GM21723 (cell line): Measurements from ENCODE around the gene MDN1.
A peak's percentile ranks its signal among the peaks of the same experiment; 100 is the strongest.
"Not testable (repeated sequence)": the region's sequence is repeated elsewhere in the genome, so short reads cannot be mapped to it uniquely, and the experiment has no call there.

Source experiments
- ATAC-seq: cut with Tn5 transposase; IDR thresholded peaks from one replicate; pipeline ENCODE4 v1.9.1; 2021; ENCODE audit warnings: mild to moderate bottlenecking, moderate library complexity; ENCODE audit not compliant: unreplicated experiment

The MDN1 gene

DNA sequence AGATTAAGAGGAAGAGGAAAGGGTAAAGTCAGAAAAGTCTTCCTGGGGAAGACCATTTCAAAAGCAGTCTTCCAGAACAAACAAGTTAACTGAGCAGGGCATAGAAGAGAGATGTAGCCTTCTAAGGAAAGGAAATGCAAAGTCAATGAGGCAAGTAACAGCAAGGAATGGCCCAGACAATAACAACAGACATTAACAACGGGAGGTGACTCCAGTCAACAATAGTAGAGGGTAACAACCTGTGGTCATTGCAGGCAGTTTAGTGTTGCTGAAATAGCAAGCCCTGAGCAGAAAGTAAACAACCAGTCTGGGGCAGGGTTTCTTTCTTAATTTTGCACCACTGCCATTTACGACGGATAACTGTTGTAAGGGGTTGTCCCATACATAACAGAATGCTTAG is 2.1 kb downstream of the MDN1 start:
- no peak for ATAC-seq

DNA sequence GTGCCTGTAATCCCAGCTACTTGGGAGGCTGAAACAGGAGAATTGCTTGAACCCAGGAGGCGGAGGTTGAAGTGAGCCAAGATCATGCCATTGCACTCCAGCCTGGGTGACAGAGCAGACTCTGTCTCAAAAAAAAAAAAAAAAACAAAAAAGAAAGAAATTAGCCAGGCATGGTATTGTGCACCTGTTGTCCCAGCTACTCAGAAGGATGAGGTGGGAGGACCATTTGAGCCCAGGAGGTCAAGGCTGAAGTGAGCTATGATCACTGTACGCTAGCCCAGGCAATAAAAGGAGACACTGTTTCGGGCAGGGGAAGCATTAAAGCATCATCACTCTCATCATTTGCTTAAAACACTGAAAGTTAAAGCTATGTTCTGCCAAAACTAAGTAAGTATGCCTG is 6.2 kb downstream of the MDN1 start:
- not testable (repeated sequence) for ATAC-seq

DNA sequence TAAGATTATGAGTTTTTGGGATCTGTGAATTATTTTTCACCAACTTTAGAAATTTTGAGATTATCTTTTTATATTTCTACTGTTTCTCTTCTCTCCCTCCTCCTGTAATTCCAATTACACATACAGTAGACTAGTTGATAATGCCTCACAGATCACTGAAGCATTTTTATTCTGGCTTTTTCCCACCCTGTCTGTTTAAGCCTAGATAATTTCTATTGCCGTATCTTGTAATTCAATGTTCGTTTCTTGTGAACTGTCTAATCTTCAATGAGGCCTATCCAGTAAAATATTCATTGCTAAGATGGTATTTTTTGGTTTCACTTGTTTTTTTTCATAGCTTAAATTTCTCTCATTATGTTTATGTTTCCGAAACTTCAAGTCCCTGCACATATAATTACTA is 12.0 kb downstream of the MDN1 start:
- no peak for ATAC-seq

- ATAC-seq, result no peak
These were observed 13.7 kb downstream of the MDN1 start for GRCh38 chr6:89805814-89806371.

GRCh38 chr6:89803271-89803670 is 16.3 kb downstream of the MDN1 start:
- ATAC-seq, result no peak

GRCh38 chr6:89799756-89800155 is 19.8 kb downstream of the MDN1 start:
- ATAC-seq, result no peak

DNA sequence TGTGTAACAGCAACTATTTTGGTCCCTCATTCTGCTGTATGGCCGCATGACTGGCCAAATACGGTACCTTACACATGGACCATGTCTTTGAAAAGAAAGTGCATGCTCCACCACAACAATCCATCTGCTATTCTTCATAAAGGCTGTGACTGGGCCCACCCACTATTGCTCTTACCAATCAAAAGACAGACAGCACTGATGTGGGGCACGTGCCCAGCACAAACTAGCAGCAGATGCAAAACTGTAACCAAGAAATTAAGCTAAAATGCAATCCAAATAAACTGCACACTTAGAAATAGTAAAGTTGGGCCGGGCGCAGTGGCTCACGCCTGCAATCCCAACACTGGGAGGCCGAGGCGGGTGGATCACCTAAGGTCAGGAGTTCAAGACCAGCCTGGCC is 20.5 kb downstream of the MDN1 start:
- ATAC-seq, result no peak

GRCh38 chr6:89797317-89797716 is 22.3 kb downstream of the MDN1 start:
- no peak for ATAC-seq

DNA sequence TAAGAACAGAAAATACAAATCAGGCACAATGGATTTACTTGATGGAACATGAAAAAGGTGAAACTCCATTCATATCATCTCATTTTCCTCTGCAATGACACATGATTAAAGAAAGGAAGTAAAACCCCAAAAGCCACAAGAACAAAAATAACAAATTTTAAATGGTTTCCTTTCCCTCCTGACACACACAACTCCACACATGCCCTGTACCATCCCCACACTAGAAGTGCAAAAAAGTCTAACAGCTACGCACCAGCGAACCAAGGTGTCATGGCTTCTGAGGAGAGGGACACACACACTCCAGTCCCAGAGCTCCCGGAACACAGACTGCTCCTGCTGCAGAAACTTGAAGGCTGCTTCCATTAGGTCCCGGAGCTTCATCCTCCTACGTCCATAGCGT is 25.3 kb downstream of the MDN1 start:
- no peak for ATAC-seq

GRCh38 chr6:89793586-89793985 is 26.0 kb downstream of the MDN1 start:
- ATAC-seq, result no peak

DNA sequence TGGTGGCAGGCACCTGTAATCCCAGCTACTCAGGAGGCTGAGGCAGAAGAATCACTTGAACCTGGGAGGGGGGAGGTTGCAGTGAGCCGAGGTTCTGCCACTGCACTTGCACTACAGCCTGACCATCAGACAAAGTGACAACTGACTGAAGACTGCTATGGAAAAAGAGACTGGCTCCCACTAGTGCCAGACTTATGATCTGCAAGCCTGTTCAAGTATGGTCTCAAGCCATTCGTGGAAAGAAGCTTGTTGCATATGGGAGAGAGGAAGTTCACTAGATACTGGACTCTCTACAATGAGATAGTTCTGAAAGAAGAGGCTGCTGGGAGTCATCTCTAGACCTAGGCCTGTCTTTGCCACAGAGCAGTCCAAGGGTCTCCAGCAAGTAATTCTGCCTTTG is 26.7 kb downstream of the MDN1 start:
- peak; percentile 74 for ATAC-seq

DNA sequence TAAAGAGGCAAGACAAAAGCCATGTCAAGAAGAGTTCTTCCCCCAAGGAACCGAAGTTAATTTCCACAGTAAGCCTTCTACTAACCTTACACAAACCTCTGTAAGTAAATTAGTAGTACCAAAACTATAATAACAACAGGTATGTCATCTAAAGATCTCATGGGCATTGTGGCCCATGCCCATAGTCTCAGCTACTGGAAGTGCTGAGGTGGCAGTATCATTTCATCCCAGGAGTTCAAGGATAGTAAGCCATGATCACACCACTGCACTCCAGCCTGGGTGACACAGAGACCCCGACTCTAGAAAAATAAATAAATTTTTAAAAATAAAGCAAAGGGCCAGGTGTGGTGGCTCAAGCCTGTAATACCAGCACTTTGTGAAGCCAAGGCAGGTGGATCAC is 29.2 kb downstream of the MDN1 start:
- no peak for ATAC-seq

- ATAC-seq, result no peak
These were observed 29.6 kb downstream of the MDN1 start for GRCh38 chr6:89789980-89790379.

- no peak for ATAC-seq
These were observed 31.8 kb downstream of the MDN1 start for GRCh38 chr6:89787660-89788328.

- ATAC-seq, result no peak
These were observed 32.6 kb downstream of the MDN1 start for GRCh38 chr6:89786970-89787369.

GRCh38 chr6:89784838-89785237 is 34.8 kb downstream of the MDN1 start:
- no peak for ATAC-seq

- not testable (repeated sequence) for ATAC-seq
These were observed 36.3 kb downstream of the MDN1 start for GRCh38 chr6:89783293-89783692.

- no peak for ATAC-seq
These were observed 37.4 kb downstream of the MDN1 start for GRCh38 chr6:89782222-89782621.

- no peak for ATAC-seq
These were observed 38.2 kb downstream of the MDN1 start for GRCh38 chr6:89781070-89782034.

- no peak for ATAC-seq
These were observed 42.1 kb downstream of the MDN1 start for GRCh38 chr6:89777455-89777854.

DNA sequence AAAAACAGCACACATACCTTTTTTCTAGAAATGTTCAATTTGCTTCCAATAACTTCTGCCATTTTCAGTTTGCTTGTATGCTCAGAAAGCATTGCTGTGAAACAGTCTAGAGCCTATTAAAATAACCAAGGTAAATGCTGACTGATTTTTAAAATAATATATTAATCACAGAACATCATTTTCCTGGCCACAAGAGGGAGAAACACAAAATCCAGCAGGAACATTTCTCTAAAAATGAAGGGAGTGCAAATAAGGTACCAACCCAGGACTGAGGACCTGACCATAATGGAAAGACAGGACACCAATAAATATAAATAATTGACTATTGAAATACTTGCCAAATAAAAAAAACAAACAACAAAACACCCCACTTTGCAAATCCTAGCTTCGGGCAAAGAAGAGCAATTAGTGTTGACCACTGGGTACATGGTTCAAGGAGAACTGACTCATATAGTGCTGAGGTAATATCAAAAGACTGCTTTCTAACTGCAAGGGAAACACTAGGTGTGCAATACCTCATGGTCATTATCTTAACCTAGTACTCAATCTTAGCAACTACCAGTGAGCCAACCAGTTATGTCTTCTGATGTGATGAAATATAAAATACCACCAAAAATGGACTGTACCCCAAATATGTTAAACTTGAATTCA is 42.9 kb downstream of the MDN1 start:
- ATAC-seq, result no peak
